Measurements from ENCODE around the gene SHROOM3.

Gene SHROOM3

DNA sequence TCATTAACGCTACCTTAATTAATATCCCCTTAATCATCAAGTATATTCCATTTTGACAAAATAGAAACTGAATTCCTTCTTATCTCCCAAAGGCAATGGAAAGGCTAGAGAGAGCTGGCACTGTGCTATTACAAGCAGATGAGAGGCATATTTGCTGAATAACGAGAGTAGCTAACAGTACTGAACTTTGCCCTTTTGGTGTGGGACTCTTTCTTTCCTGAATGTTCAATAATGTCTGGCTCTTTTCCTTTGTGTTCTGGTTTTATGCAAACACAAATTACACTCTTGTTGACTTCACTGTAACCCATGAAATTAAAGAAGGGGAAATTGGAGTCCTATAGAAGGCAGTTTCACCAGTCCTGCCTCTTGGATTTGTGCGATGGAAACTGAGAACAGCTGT, 63.5 kb downstream of the SHROOM3 start:
- DNase-seq: no peak

GRCh38 chr4:76499461-76499860, 64.4 kb downstream of the SHROOM3 start:
- no peak for DNase-seq

- DNase-seq: no peak
These were observed 67.9 kb downstream of the SHROOM3 start for GRCh38 chr4:76502886-76503285.

DNA sequence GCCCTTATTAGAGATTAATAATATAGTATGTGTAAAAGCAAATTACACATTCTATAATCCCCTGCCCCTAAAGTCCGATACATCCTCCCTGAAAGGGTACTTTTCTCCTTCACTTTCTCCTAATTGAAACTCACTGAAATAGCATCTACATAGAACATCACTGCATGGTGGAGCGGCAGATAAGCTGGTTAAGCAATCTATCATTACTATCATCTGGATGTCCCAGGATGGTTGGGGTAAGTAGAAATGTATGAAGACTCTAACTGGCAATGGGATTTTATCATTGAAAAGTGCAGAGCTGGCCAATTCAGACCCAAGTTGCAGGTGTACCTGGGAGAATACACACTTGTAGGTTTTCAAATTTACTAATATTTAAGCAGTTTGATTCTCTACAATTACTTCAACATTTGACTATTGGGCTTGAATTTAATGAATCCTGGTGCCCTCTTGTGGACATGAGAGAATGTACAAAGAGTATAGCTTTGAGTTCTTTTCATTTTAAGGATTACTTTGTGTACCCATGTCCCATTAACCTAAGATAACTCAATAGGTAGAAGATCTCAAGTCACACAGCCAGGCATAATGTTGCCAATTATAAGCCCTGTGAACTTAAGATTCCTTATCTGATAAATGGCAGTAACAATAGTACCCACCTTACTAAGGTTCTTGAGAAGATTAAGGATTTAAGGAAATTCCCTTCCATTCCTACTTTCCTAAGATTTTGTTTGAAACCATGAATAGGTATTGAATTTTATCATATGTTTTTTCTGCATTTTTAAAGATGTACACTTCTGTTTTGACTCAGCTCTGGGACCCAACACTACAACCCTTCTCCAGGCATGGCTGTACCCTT, 69.8 kb downstream of the SHROOM3 start:
- peak; percentile 7 for DNase-seq

DNA sequence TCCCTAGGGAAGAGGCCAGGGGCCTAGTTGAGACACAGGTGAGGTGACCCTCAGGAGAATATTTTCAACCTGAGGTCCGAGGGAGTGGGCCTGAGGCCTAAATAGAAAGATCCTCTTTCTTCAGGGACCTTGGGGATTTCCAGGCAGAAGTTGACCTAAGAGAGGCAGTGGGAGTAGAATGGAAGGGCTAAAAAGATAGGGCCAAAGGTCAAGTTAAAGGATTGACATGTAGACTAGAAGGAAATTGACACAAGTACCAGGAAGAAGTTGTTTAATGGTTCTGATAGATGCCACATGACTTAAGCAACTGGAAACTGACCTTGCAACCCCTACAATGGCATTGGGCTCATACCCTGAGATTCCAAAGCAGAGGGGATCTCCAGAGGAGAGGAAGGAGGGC, 76.9 kb downstream of the SHROOM3 start:
- no peak for DNase-seq

DNA sequence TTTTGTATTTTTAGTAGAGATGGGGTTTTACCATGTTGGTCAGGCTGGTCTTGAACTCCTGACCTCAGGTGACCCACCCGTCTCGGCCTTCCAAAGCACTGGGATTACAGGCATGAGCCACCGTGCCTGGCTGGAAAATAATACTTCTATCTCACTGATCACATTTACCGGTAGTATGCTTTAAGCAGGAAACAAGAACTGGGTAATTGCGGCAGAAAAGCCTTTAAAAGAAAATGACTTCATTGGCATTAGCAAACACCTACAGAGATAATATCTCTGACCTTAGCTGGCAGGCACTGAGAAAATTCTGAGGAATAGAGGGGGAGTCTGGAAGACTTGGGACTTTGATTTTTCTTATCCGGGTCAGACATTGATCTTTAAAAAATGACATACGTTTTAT, 78.5 kb downstream of the SHROOM3 start:
- no peak for DNase-seq

DNA sequence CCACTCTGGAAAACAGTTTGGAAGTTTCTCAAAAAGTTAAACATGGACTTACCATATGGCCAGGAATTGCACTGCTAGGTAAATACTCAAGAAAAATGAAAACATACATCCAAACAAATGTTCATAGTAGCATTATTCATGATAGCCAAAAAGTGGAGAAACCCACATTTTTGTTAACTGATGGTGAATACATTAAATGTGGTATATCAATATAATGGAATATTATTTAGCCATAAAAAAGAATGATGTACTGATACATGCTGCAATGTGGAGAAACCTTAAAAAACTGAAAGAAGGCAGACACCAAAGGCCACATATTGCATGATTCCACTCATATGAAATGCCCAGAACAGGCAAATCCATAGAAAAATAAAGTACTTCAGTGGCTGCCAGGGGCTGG, 79.1 kb downstream of the SHROOM3 start:
- DNase-seq: no peak

- DNase-seq: no peak
These were observed 81.2 kb downstream of the SHROOM3 start for GRCh38 chr4:76515975-76516843.

- DNase-seq: no peak
These were observed 83.2 kb downstream of the SHROOM3 start for GRCh38 chr4:76518241-76518640.

DNA sequence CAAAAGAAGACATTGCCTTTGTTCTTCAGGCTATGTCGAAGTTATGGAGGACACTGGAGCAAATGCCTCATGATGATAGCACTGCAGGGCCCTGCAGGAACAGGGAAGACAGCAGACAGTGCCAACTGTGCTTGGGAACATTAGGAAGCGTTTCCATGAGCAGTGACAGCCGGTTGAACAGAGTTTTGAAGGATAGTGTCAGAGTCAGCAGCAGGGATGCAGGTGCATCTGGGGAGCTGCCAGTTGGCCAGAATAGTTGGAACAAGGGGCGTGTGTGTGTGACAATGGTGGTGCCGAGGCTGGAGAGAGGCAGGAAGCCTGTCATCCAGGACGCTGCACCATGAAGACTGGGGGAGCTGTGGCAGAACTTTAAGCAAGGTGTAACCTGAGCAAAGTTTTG, 88.6 kb downstream of the SHROOM3 start:
- DNase-seq: no peak

DNA sequence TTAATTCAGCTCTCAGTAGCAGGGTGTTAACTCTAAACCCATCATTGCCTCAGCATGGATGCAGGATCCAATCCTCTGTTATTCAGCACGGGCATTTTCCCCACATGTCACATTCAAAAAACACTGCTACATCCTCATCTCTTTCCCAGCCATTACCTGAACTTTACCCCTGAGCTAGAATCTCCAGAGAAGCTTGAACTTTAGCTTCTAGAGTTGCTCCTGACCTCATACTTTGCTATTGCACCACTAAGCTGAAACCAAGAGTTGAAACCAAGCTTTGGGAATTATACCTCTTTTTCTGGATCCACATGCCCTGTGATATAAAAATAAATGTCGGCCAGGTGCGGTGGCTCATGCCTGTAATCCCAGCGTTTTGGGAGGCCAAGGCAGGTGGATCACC, 90.7 kb downstream of the SHROOM3 start:
- no peak for DNase-seq

DNA sequence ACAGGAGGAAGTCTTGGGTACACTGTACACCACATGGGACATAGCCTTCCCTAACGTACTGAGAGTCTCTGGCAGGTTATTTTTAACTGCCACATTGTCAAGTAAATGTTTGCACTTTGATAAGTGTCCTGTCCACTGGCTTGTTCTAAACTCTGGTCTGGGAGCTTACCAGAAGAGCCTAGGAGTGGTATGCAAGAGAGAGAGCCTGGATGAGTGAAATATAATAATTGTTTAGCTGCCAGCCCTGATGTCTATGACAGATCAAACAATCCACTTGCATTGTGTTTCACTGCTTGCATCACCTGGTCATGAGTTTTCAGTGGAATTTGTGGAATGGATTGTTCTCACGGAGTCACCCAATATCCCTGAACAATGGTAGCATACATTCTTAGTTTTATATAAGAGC, 91.6 kb downstream of the SHROOM3 start:
- no peak for DNase-seq

GRCh38 chr4:76527666-76528065, 92.6 kb downstream of the SHROOM3 start:
- DNase-seq: no peak

DNA sequence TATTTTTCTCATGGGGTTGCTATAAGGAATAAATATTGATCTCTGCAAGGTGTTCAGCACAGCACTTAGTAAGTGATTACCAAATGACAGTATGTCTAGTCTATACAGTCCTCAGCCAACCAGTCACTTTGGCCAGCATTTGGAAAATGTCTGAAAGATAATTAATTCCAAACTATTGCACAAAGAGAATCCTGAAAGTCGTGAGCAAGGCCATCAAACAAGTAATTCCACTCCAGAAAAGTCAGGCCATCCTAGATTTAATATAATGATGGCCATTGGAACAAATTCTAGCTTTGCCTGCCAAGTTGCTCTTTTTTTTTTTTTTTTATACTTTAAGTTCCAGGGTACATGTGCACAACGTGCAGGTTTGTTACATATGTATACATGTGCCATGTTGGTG, 96.6 kb downstream of the SHROOM3 start:
- no peak for DNase-seq

DNA sequence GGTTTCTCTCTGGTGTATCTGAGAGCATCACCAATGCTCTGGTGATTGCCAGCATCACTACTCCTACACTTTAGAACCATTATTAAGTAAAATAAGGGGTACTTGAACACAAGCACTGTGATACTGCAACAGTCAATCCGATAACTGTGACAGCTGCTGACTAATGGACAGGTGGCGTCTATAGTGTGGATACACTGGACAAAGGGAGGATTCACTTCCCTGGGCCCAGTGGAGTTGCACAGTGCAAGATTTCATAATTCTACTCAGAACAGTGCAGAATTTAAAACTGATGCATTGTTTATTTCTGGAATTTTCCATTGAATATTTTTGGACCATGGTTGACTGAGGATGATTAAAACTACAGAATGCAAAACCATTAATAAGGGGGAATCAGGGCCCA, 97.8 kb downstream of the SHROOM3 start:
- no peak for DNase-seq

DNA sequence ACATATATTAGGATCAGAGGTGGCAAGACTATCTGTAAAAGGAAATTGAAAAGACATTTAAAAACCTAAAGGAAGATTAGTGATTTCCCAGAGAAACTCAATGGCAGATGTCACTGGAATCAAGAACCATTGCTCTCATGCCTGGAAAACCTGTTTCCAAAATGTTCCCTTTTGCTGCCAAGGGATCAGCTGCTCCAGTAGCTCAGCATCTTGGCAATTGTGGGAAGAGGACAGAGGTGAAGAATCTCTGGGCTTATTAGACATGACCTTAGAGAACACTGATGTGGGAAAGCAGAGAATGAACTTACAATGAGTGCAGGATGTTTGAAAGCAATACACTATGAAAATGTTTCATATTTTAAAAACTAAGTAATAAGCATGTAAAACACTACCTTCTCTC, 98.3 kb downstream of the SHROOM3 start:
- DNase-seq: no peak

DNA sequence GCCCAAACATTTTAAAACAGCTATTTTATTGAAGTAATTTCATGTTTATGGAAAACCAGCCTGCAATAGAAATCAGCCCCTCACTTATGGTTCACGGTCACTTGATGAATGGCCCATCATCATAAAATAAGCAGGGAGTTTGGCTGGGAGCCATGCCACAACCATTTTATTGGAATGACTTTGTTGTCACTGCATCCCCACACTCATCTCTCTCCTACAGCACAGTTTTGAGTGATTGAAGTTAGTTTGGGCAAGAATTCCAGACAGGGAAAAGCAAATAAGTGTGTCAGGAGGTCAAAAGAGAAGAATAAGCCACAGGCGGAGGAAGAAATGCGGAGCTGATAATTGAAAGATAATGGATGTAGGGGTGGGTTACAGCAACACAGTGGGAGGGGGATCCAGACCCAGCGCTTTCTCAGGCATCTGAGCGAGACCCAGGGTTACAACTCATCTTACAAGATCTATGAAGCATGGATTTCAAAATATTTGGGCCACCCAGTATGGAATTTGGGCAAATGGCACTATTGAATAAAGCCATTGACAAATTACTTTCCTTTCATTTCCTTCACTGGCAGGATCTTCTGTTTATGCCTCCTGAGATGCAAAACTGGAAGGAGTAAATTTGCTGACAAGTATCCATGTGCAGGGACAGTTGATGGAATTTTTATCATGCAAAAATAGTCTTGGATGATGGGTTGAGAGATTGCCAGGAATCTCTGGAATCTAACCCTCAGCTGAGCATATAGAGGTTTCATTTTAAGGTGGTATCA, 100.8 kb downstream of the SHROOM3 start:
- no peak for DNase-seq

DNA sequence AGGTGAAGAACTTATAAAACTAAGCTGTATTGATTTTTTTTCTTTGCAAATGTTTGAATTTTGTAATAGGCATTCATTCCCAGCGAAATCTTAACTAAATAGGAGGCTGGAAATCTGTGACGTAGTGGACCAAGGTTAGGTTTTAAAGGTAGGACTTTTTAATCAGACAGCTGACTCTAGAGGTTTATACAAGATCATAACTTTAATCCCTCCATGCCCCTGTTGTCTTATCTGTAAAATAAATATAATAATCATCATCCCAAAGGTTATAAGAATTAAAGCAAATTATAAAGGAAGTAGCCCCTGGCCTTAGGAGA, 101.3 kb downstream of the SHROOM3 start:
- no peak for DNase-seq

- no peak for DNase-seq
These were observed 103.3 kb downstream of the SHROOM3 start for GRCh38 chr4:76538296-76538695.

GRCh38 chr4:76539979-76540378, 105.0 kb downstream of the SHROOM3 start:
- DNase-seq: no peak

- DNase-seq: no peak
These were observed 105.5 kb downstream of the SHROOM3 start for GRCh38 chr4:76540486-76540885.

- no peak for DNase-seq
These were observed 108.3 kb downstream of the SHROOM3 start for GRCh38 chr4:76543378-76543777.

DNA sequence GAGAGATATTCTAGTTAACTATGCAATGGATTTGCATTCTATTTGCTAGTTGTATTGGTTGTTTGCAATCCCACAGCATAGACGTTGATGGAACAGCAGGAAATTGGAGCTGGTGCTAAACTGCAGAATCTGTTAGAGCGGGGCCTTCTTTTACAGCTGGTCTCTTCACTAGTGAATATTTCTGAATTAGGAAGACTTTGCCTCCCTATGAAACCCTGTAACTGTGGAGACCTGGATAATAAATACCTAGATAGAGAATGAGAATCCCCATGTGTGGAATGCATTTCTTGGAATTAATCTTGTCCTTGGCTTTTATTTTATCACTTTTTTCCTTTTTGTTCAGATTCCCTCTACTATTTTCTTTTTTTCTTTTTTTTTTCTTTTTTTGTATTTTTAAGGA, 109.7 kb downstream of the SHROOM3 start:
- DNase-seq: no peak
